Neural progenitor cell (in vitro differentiated cells): Measurements from ENCODE around the gene CHD5. TPM values are rescaled to one million over a fixed set of nuclear protein-coding genes. Genes with fewer than 3 reads are reported as not detected.

ENCODE experiments used
- DNase-seq: peaks from one replicate; pipeline ENCODE4 v3.0.0-alpha.2; 2016; ENCODE audit warnings: low spot score
- H2AFZ ChIP-seq: fragments of 200-600 bp; sonication (generic); replicated peaks from 2 replicates; pipeline ENCODE4 v1.6.1; 2016; ENCODE audit warnings: antibody characterized with exemption
- H3F3A ChIP-seq: fragments of 200-600 bp; sonication (generic); 2 replicates; pipeline ENCODE4 v1.6.1; 2016; ENCODE audit warnings: antibody characterized with exemption, low read depth
- H3K27ac ChIP-seq: fragments of 200-600 bp; sonication (generic); 2 replicates; pipeline ENCODE4 v1.5.1; 2016; ENCODE audit warnings: mild to moderate bottlenecking
- H3K27me3 ChIP-seq: fragments of 200-600 bp; sonication (generic); 2 replicates; pipeline ENCODE4 v1.6.1; 2016; ENCODE audit warnings: mild to moderate bottlenecking, moderate library complexity
- H3K36me3 ChIP-seq: fragments of 200-600 bp; sonication (generic); 2 replicates; pipeline ENCODE4 v1.5.1; 2016
- H3K4me1 ChIP-seq: fragments of 200-600 bp; sonication (generic); 2 replicates; pipeline ENCODE4 v1.6.1; 2016; ENCODE audit warnings: mixed run types
- H3K4me2 ChIP-seq: fragments of 200-600 bp; sonication (generic); 2 replicates; pipeline ENCODE4 v1.6.1; 2016
- H3K4me3 ChIP-seq: fragments of 200-600 bp; sonication (generic); 2 replicates; pipeline ENCODE4 v1.5.1; 2016
- H3K79me2 ChIP-seq: fragments of 200-600 bp; sonication (generic); 2 replicates; pipeline ENCODE4 v1.6.1; 2016; ENCODE audit warnings: low read depth
- H3K9ac ChIP-seq: fragments of 200-600 bp; sonication (generic); 2 replicates; pipeline ENCODE4 v1.6.1; 2016
- H3K9me3 ChIP-seq: fragments of 200-600 bp; sonication (generic); 2 replicates; pipeline ENCODE4 v1.5.1; 2016; ENCODE audit warnings: low read depth
- H4K20me1 ChIP-seq: fragments of 200-600 bp; sonication (generic); 2 replicates; pipeline ENCODE4 v1.6.1; 2016; ENCODE audit warnings: low read depth
- H3K27ac Mint-ChIP-seq: 3 replicates; pipeline ENCODE4 v1.8.0; 2021; ENCODE audit warnings: mixed read lengths
- H3K27me3 Mint-ChIP-seq: 2 replicates; pipeline ENCODE4 v1.8.0; 2022; ENCODE audit warnings: low read depth, mild to moderate bottlenecking, inconsistent platforms, moderate library complexity, mixed read lengths; ENCODE audit not compliant: insufficient read depth
- H3K36me3 Mint-ChIP-seq: 3 replicates; pipeline ENCODE4 v1.8.0; 2021; ENCODE audit warnings: mixed read lengths
- H3K4me1 Mint-ChIP-seq: 3 replicates; pipeline ENCODE4 v1.8.0; 2021; ENCODE audit warnings: mixed read lengths
- H3K4me3 Mint-ChIP-seq: 3 replicates; pipeline ENCODE4 v1.8.0; 2021; ENCODE audit warnings: mild to moderate bottlenecking, moderate library complexity, mixed read lengths
- H3K9me3 Mint-ChIP-seq: 3 replicates; pipeline ENCODE4 v1.8.0; 2020; ENCODE audit warnings: mixed read lengths
- EZH2 ChIP-seq: fragments of 200-600 bp; sonication (generic); IDR thresholded peaks from 2 replicates; pipeline ENCODE4 v1.6.1; 2017; ENCODE audit warnings: antibody characterized with exemption, mild to moderate bottlenecking, moderate library complexity
- EZH2phosphoT487 ChIP-seq: fragments of 200-600 bp; sonication (generic); IDR thresholded peaks from 2 replicates; pipeline ENCODE4 v1.6.1; 2017; ENCODE audit warnings: antibody characterized with exemption
- total RNA-seq: library from RNA; depleted of rRNA; stranded (reverse); fragments of >200 nt; gene quantifications from 2 replicates; pipeline ENCODE4 v1.2.3, GENCODE V29; 2015; ENCODE audit warnings: low replicate concordance
- TF ChIP-seq, protein P1 (sequence below): fragments of 200-600 bp; sonication (generic); IDR thresholded peaks from 2 replicates; pipeline ENCODE4 v1.5.1; 2017; ENCODE audit warnings: antibody characterized with exemption, mild to moderate bottlenecking

Gene CHD5
- total RNA-seq, 1 donor from 2014 or later = 0.17 TPM

DNA sequence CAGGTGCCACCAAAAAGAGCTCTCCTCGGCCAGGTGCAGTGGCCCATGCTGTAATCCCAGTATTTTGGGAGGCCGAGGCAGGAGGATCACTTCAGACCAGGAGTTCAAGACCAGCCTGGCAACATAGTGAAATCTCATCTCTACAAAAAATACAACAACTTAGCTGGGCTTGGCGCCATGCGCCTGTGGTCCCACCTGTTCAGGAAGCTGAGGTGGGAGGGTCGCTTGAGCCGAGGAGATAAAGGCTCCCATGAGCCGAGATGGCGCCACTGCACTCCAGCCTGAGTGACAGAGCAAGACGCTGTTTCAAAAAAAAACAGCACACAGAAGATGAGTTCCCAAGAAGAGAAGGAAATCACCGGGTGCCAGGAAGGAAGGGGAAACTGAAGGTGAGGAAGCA, 67.0 kb downstream of the CHD5 start:
- H3K27ac ChIP-seq = no peak overlapping the region
- H3K9ac ChIP-seq = no peak overlapping the region
- Mint-ChIP-seq H3K36me3 (no peaks in the 10 kb centered on the region), H3K4me1 (no peaks in the 10 kb centered on the region), H3K27me3 (peaks cover 9% of the 10 kb centered on the region), H3K9me3 (peaks cover 8% of the 10 kb centered on the region), H3K4me3 (no peak overlapping the region), H3K27ac (no peak overlapping the region)
- H3K36me3 ChIP-seq = no peaks in the 10 kb centered on the region
- DNase-seq = no peak
- no peak for TF ChIP-seq EZH2phosphoT487
- TF ChIP-seq, protein P1, sequence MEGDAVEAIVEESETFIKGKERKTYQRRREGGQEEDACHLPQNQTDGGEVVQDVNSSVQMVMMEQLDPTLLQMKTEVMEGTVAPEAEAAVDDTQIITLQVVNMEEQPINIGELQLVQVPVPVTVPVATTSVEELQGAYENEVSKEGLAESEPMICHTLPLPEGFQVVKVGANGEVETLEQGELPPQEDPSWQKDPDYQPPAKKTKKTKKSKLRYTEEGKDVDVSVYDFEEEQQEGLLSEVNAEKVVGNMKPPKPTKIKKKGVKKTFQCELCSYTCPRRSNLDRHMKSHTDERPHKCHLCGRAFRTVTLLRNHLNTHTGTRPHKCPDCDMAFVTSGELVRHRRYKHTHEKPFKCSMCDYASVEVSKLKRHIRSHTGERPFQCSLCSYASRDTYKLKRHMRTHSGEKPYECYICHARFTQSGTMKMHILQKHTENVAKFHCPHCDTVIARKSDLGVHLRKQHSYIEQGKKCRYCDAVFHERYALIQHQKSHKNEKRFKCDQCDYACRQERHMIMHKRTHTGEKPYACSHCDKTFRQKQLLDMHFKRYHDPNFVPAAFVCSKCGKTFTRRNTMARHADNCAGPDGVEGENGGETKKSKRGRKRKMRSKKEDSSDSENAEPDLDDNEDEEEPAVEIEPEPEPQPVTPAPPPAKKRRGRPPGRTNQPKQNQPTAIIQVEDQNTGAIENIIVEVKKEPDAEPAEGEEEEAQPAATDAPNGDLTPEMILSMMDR = no peak
- TF ChIP-seq EZH2 = no peak
- H3K79me2 ChIP-seq = no peaks in the 10 kb centered on the region
- H3K4me2 ChIP-seq = no peak overlapping the region
- peaks cover 10% of the 10 kb centered on the region for H3K27me3 ChIP-seq
- H3F3A ChIP-seq = no peaks in the 10 kb centered on the region
- no peaks in the 10 kb centered on the region for H3K4me1 ChIP-seq
- H3K4me3 ChIP-seq = no peak overlapping the region
- no peaks in the 10 kb centered on the region for H4K20me1 ChIP-seq
- no peak overlapping the region for H2AFZ ChIP-seq
- peaks cover 4% of the 10 kb centered on the region for H3K9me3 ChIP-seq

DNA sequence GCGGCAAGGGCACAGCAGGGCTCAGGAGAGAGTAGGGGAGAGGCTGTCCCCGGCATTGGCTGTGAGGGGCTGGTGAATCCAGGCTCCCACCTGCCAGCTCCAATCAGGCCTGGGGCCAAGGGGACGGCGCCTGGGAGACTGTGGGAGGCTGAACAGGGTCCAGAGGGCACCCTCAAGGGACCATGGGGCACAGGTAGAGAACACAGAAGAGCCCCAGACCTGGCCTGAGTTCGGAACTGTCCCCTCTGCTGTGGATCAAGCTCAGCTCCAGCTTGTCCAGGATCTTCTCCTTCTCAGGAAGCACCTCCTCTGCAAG, 67.5 kb downstream of the CHD5 start:
- no peak for DNase-seq
- Histone ChIP-seq H3K4me1 (no peaks in the 10 kb centered on the region), H3K27ac (no peak overlapping the region), H3K79me2 (no peaks in the 10 kb centered on the region), H3K4me3 (no peak overlapping the region), H3K27me3 (peaks cover 10% of the 10 kb centered on the region), H3K9me3 (peaks cover 4% of the 10 kb centered on the region), H4K20me1 (no peaks in the 10 kb centered on the region), H3K36me3 (no peaks in the 10 kb centered on the region), H2AFZ (no peak overlapping the region), H3K4me2 (no peak overlapping the region), H3F3A (no peaks in the 10 kb centered on the region), H3K9ac (no peak overlapping the region)
- Mint-ChIP-seq H3K27me3 (peaks cover 10% of the 10 kb centered on the region), H3K9me3 (peaks cover 8% of the 10 kb centered on the region), H3K4me1 (no peaks in the 10 kb centered on the region), H3K4me3 (no peak overlapping the region), H3K36me3 (no peaks in the 10 kb centered on the region), H3K27ac (no peak overlapping the region)
- no peak for TF ChIP-seq EZH2
- TF ChIP-seq, protein P1 = no peak
- TF ChIP-seq EZH2phosphoT487 = no peak

DNA sequence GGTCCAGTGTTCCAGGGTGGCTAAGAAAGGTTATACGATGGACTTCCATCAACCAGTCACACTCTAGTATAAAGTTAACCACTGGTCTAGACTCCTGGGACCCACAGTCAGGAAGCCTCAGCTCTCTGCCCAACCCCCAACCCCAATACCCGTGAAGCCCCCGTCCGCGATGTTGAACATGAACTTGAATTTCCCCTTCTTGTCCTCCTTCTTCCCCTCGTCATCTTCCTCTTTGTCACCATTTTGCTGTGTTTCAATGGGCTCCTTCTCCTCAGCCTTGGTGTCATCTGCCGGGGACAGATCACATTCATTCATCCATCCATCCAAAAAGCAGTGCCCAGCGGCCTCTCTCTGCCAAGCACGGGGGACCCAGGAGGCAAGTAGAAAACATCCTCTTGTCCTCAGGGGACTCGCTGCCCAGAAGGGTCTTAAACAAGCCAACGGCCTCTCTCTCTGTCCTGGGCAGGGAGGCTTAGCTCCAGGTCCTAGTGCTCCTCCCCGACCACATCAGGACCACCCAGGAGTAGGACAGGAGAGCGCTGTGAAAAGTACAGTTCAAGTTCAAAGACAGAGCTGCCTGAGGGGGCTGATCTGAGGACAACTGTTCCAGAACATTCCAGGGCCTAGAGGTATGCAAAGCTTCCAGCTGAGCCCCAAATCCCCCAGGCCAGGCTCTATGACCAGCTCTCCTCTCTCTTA, 68.0 kb downstream of the CHD5 start:
- no peak overlapping the region for H3K4me2 ChIP-seq
- H3K9me3 ChIP-seq = peaks cover 1% of the 10 kb centered on the region
- DNase-seq = no peak
- H3K27me3 Mint-ChIP-seq = peaks cover 13% of the 10 kb centered on the region
- H3K27ac ChIP-seq = no peak overlapping the region
- no peaks in the 10 kb centered on the region for H4K20me1 ChIP-seq
- no peak overlapping the region for H2AFZ ChIP-seq
- H3K4me1 Mint-ChIP-seq = no peaks in the 10 kb centered on the region
- no peak overlapping the region for H3K9ac ChIP-seq
- H3F3A ChIP-seq = no peaks in the 10 kb centered on the region
- H3K9me3 Mint-ChIP-seq = peaks cover 8% of the 10 kb centered on the region
- H3K79me2 ChIP-seq = no peaks in the 10 kb centered on the region
- H3K36me3 Mint-ChIP-seq = no peaks in the 10 kb centered on the region
- H3K36me3 ChIP-seq = no peaks in the 10 kb centered on the region
- no peak overlapping the region for H3K27ac Mint-ChIP-seq
- TF ChIP-seq, protein P1 = no peak
- TF ChIP-seq EZH2 (no peak), EZH2phosphoT487 (no peak)
- peaks cover 10% of the 10 kb centered on the region for H3K27me3 ChIP-seq
- no peak overlapping the region for H3K4me3 ChIP-seq
- H3K4me3 Mint-ChIP-seq = no peak overlapping the region
- no peaks in the 10 kb centered on the region for H3K4me1 ChIP-seq
